ENCODE results near the gene ACYP1. TPM values are rescaled to one million over a fixed set of nuclear protein-coding genes. Genes with fewer than 3 reads are reported as not detected.

Gene ACYP1
- total RNA-seq, 4 donors from 2014 or later = 4.2 to 24.3 (median 9.9) TPM

GRCh38 chr14:75005357-75005756 lies 58.5 kb downstream of the ACYP1 start:
- H3K27ac ChIP-seq = no peak overlapping the region
- DNase-seq (ENCODE audit: low spot score in 2 of 2) = no peak
- no peaks in the 10 kb centered on the region for H3K9me3 ChIP-seq
- H3K4me3 ChIP-seq = no peak overlapping the region
- H3K27me3 ChIP-seq = no peaks in the 10 kb centered on the region
- peaks cover 0 to 55% (median 8%) of the 10 kb centered on the region in 3 donors for H3K36me3 ChIP-seq
- 88 to 91% methylated on average over 3 of the region's 3 CpGs for WGBS, 2 donors
- TF ChIP-seq CTCF (IDR thresholded peaks at IDR 0.05) (no peak), EP300 (IDR thresholded peaks at IDR 0.05) (no peak), POLR2A (IDR thresholded peaks at IDR 0.05) (no peak)
- H3K4me1 ChIP-seq = peaks cover 0 to 33% (median 11%) of the 10 kb centered on the region in 4 donors

GRCh38 chr14:75003250-75004027 lies 60.4 kb downstream of the ACYP1 start:
- no peaks in the 10 kb centered on the region for H3K9me3 ChIP-seq
- DNase-seq (ENCODE audit: low spot score in 2 of 2) = no peak
- WGBS, 2 donors = 9 to 11% methylated on average over 18 of the region's 18 CpGs
- no peak for TF ChIP-seq POLR2A (IDR thresholded peaks at IDR 0.05)
- no peak for TF ChIP-seq EP300 (IDR thresholded peaks at IDR 0.05)
- no peak for TF ChIP-seq CTCF (IDR thresholded peaks at IDR 0.05)
- peaks cover 0 to 36% (median 8%) of the 10 kb centered on the region in 3 donors for H3K36me3 ChIP-seq
- H3K27ac ChIP-seq = peak overlapping the region; percentile 62 to 90 (median 84)
- H3K27me3 ChIP-seq = no peaks in the 10 kb centered on the region
- peaks cover 0 to 33% (median 11%) of the 10 kb centered on the region in 4 donors for H3K4me1 ChIP-seq
- peak overlapping the region; percentile 80 to 94 (median 86) for H3K4me3 ChIP-seq

Small RNA genes lying within 50 kb of the gene (small RNA-seq; reads per million reads assigned to genes)
- gene RNU6-689P = not detected

Other genes starting within 250 kb of the ACYP1 start
- gene PROX2, start 187.9 kb downstream of the ACYP1 start, total RNA-seq = not detected
- 10 to 100 TPM; 73.5 to 94.8 (median 87.2) TPM for gene DLST, start 182.1 kb downstream of the ACYP1 start, total RNA-seq
- 10 to 100 TPM in 2 of 4 donors, 1 to 10 TPM in 2; 2.0 to 20.7 (median 7.7) TPM for gene RPS6KL1, start 140.8 kb downstream of the ACYP1 start, total RNA-seq
- 10 to 100 TPM; 13.2 to 39.5 (median 18.0) TPM for gene PGF, start 108.4 kb downstream of the ACYP1 start, total RNA-seq
- gene EIF2B2, start 61.1 kb downstream of the ACYP1 start, total RNA-seq = 10 to 100 TPM; 26.1 to 44.9 (median 36.1) TPM
- gene MLH3, start 12.6 kb downstream of the ACYP1 start, total RNA-seq = 10 to 100 TPM; 26.4 to 48.1 (median 36.0) TPM
- 1 to 10 TPM in 3 of 4 donors, under 1 TPM in 1; 0.78 to 3.1 (median 1.2) TPM for gene ZC2HC1C, start 5.6 kb upstream of the ACYP1 start, total RNA-seq
- gene NEK9, start 63.0 kb upstream of the ACYP1 start, total RNA-seq = 100 to 1,000 TPM in 2 of 4 donors, 10 to 100 TPM in 2; 76.1 to 109 (median 94.4) TPM
- 100 to 1,000 TPM; 262 to 296 (median 280) TPM for gene TMED10, start 112.6 kb upstream of the ACYP1 start, total RNA-seq
- gene FOS, start 214.8 kb upstream of the ACYP1 start, total RNA-seq = 1,000 to 10,000 TPM in 1 of 4 donors, 100 to 1,000 TPM in 3; 373 to 1,352 (median 619) TPM

Data from tibial nerve (tissue), 4 donors.